ENCODE results near the gene COX10. TPM values are rescaled to one million over a fixed set of nuclear protein-coding genes. Genes with fewer than 3 reads are reported as not detected.

Gene COX10
- total RNA-seq, 2 donors from 2014 or later = 8.7 to 26.5 TPM

- no peak for ATAC-seq (ENCODE audit: insufficient number of reproducible peaks, low FRiP score, low read depth)
- no peaks in the 10 kb centered on the region for H3K27me3 ChIP-seq (replicated peaks; ENCODE audit: insufficient read depth)
- no peak for TF ChIP-seq CTCF (IDR thresholded peaks at IDR 0.05)
- no peak overlapping the region for H3K4me3 ChIP-seq
- no peaks in the 10 kb centered on the region for H3K4me1 ChIP-seq (ENCODE audit: control insufficient read depth in 1 of 2, low read depth in 2 of 2)
- H3K9me3 ChIP-seq = no peaks in the 10 kb centered on the region
- DNase-seq (ENCODE audit: low spot score) = no peak
- H3K27ac ChIP-seq = no peak overlapping the region
- no peaks in the 10 kb centered on the region for H3K36me3 ChIP-seq
These were observed 15.7 kb downstream of the COX10 start for GRCh38 chr17:14084955-14085354.

- H3K9me3 ChIP-seq = no peaks in the 10 kb centered on the region
- no peak for TF ChIP-seq CTCF (IDR thresholded peaks at IDR 0.05)
- H3K4me3 ChIP-seq = no peak overlapping the region
- DNase-seq (ENCODE audit: low spot score) (no peak), ATAC-seq (ENCODE audit: insufficient number of reproducible peaks, low FRiP score, low read depth) (no peak)
- H3K4me1 ChIP-seq (ENCODE audit: control insufficient read depth in 1 of 2, low read depth in 2 of 2) = no peaks in the 10 kb centered on the region
- no peak overlapping the region for H3K27ac ChIP-seq
- no peaks in the 10 kb centered on the region for H3K27me3 ChIP-seq (replicated peaks; ENCODE audit: insufficient read depth)
- no peaks in the 10 kb centered on the region for H3K36me3 ChIP-seq
These were observed 16.9 kb downstream of the COX10 start for GRCh38 chr17:14086189-14086588.

- H3K4me3 ChIP-seq = no peak overlapping the region
- no peaks in the 10 kb centered on the region for H3K36me3 ChIP-seq
- ATAC-seq (ENCODE audit: insufficient number of reproducible peaks, low FRiP score, low read depth) = no peak
- H3K4me1 ChIP-seq (ENCODE audit: control insufficient read depth in 1 of 2, low read depth in 2 of 2) = no peaks in the 10 kb centered on the region
- H3K9me3 ChIP-seq = no peaks in the 10 kb centered on the region
- H3K27me3 ChIP-seq (replicated peaks; ENCODE audit: insufficient read depth) = no peaks in the 10 kb centered on the region
- TF ChIP-seq CTCF (IDR thresholded peaks at IDR 0.05) = no peak
- no peak overlapping the region for H3K27ac ChIP-seq
- DNase-seq (ENCODE audit: low spot score) = no peak
These were observed 19.9 kb downstream of the COX10 start for GRCh38 chr17:14089179-14089578.

- no peak for ATAC-seq (ENCODE audit: insufficient number of reproducible peaks, low FRiP score, low read depth)
These were observed 22.1 kb downstream of the COX10 start for GRCh38 chr17:14091367-14091766.

GRCh38 chr17:14092808-14093207 is 23.5 kb downstream of the COX10 start:
- Histone ChIP-seq H3K27me3 (replicated peaks; ENCODE audit: insufficient read depth) (no peaks in the 10 kb centered on the region), H3K36me3 (no peaks in the 10 kb centered on the region), H3K27ac (no peak overlapping the region), H3K4me1 (ENCODE audit: control insufficient read depth in 1 of 2, low read depth in 2 of 2) (no peaks in the 10 kb centered on the region), H3K4me3 (no peak overlapping the region), H3K9me3 (no peaks in the 10 kb centered on the region)
- no peak for TF ChIP-seq CTCF (IDR thresholded peaks at IDR 0.05)
- ATAC-seq (ENCODE audit: insufficient number of reproducible peaks, low FRiP score, low read depth) = no peak
- DNase-seq (ENCODE audit: low spot score) = no peak

More at GRCh38 chr17:14091367-14091766, 22.1 kb downstream of the COX10 start:
- Histone ChIP-seq H3K27ac (no peak overlapping the region), H3K4me1 (ENCODE audit: control insufficient read depth in 1 of 2, low read depth in 2 of 2) (no peaks in the 10 kb centered on the region), H3K36me3 (no peaks in the 10 kb centered on the region), H3K4me3 (no peak overlapping the region), H3K9me3 (no peaks in the 10 kb centered on the region), H3K27me3 (replicated peaks; ENCODE audit: insufficient read depth) (no peaks in the 10 kb centered on the region)
- no peak for TF ChIP-seq CTCF (IDR thresholded peaks at IDR 0.05)
- no peak for DNase-seq (ENCODE audit: low spot score)
